RCC 7860 (cell line): ENCODE measurements around the gene RAB11FIP4.

ENCODE experiments used
- DNase-seq: peaks from one replicate; pipeline ENCODE4 v3.0.0-alpha.2; 2015; ENCODE audit warnings: low spot score
- FAIRE-seq: peaks from 2 replicates; lab custom pipeline; 2012; peaks lifted over from hg19 to GRCh38; lab: Jason Lieb, UNC

Gene RAB11FIP4

DNA sequence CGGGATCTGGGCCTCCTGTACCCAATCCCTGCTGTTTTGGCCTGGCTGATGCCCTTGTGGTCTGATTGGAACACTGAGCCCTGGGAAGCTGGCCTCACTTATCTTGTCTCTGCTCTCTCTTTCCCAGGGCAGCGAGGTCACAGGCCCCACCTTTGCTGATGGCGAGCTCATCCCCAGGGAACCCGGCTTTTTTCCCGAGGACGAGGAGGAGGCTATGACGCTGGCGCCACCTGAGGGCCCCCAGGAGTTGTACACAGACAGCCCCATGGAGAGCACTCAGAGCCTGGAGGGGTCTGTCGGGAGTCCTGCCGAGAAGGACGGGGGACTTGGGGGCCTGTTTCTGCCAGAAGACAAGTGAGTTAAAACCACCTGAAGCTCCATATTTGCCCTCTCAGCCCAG, 126.0 kb downstream of the RAB11FIP4 start:
- DNase-seq (no peak), FAIRE-seq (no peak)

GRCh38 chr17:31518478-31518877, 127.0 kb downstream of the RAB11FIP4 start:
- FAIRE-seq: no peak
- DNase-seq: no peak

GRCh38 chr17:31521632-31522283, 130.3 kb downstream of the RAB11FIP4 start:
- no peak for DNase-seq
- no peak for FAIRE-seq

GRCh38 chr17:31522284-31522931, 130.9 kb downstream of the RAB11FIP4 start:
- DNase-seq (no peak), FAIRE-seq (no peak)

- DNase-seq (no peak), FAIRE-seq (no peak)
Observed at GRCh38 chr17:31522987-31523495, 131.6 kb downstream of the RAB11FIP4 start.

DNA sequence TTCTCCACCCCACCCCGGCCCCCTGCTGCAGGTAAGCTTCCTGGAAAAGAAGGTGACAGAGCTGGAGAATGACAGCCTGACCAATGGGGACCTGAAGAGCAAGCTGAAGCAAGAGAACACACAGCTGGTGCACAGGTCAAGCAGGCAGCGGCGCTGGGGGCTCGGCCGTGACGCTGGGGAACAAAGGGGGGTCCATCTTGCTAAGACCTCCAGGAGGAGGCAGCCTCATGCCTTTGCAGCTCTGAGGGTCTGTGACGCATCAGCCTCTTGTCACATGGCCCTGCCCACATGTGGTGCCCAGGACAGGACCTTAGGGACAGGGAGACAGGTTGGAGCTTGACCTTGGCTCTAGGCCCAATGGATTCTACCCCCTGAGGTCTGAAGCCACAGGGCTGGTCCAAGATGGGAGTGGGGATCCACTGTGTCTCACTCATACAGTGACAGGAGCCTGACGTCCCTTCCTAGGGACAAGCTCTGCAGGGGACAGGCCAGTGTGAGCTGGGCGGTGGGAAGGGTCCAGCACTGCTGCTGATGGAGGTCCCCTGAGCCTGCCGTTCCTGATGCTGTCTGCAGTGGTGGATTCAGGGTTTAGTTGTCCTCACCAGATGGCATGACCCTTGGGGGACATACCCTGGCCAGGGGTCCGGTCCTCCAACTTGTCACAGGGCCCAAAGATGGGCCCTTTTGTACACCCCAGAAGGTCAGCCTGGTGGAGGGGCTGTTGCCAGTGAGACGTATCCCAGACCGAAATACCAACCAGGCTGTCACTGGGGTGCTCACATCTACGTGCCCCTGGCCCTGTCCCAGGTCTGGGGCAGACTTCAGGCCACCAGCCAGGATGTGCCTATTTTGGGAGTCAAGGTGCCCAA, 132.6 kb downstream of the RAB11FIP4 start:
- FAIRE-seq (no peak), DNase-seq (no peak)

GRCh38 chr17:31524926-31525800, 133.7 kb downstream of the RAB11FIP4 start:
- DNase-seq (peak; percentile 68), FAIRE-seq (peak; percentile 52)

DNA sequence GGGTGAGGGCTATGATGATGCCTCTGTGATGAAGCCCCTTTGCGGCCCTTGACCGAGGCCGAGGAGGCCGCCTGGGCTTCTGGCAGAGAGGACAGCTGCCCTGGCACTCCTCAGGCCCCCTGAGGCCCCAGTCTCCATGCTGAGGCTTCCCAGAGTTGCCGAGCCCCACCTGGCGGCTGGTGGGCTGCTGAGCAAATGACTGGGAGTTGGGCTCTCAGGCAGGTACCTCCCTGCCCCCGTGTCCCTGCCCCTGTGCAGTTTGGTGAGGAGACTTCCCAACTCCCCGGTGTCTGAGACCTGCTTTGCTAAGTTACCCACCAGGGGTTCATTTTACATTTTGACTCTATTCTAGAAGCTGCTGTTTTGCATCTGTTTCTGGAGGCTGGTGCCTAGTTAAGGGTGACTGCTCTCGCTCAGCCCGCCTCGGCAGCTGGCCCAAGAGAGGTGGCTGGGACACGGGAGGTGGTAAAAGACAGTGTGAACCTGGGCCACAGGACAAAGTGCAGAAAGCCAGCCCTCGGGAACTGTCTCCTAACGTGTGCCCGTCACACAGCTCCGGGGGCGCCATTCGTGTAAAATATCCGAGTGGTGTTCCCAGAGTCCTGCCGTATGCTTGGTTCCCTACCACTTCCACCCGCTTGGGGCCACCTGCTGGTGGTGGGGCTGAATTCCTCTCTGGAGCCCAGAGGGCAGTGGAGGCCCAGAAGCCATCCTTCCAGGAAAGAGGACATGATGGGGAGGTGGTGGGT, 134.5 kb downstream of the RAB11FIP4 start:
- FAIRE-seq: no peak

DNA sequence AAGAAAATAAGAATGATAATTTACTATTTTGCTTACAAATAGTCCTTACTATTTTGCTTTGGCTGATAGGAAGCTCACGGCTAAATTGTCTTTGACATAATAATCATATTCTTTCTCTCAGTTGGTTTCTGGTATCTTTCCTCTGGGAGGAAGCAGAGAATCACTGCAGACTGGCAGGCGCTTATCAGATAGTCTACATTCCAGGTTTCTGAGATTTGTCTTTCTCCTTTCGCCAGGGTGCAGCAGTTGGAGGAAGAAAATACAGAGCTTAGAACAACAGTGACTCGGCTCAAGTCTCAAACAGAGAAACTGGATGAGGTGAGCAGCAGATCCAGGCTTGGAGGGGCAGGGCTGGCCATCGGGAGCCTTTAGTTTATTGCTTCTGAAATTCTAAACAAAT, 136.1 kb downstream of the RAB11FIP4 start:
- FAIRE-seq: no peak

More for the DNA sequence above, 134.5 kb downstream of the RAB11FIP4 start:
- DNase-seq: peak; percentile 11

DNA sequence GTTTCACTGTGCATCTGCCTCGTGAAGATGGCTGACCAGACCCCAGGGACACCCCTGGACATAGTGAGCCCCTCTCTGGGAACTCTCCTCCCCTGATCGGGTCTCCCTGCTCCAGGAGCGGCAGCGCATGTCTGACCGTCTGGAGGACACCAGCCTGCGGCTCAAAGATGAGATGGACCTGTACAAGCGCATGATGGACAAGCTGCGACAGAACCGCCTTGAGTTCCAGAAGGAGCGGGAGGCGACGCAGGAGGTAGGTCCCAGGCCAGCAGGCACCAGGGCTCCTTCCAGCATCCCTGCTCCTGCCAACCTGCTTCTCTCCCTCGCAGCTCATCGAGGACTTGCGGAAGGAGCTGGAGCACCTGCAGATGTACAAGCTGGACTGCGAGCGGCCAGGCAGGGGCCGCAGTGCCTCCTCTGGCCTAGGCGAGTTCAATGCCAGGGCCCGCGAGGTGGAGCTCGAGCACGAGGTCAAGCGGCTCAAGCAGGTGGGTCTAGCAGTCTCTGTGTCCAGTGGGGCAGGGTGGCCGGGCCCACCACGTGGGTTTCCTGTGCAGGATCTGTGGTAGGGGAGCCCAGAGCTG, 136.9 kb downstream of the RAB11FIP4 start:
- no peak for FAIRE-seq
- no peak for DNase-seq

More for the DNA sequence above, 136.1 kb downstream of the RAB11FIP4 start:
- DNase-seq: no peak

GRCh38 chr17:31529841-31530251, 138.4 kb downstream of the RAB11FIP4 start:
- no peak for DNase-seq
- FAIRE-seq: no peak

GRCh38 chr17:31530391-31530985, 139.0 kb downstream of the RAB11FIP4 start:
- DNase-seq: no peak
- FAIRE-seq: no peak

GRCh38 chr17:31531336-31531980, 140.0 kb downstream of the RAB11FIP4 start:
- DNase-seq (no peak), FAIRE-seq (no peak)

DNA sequence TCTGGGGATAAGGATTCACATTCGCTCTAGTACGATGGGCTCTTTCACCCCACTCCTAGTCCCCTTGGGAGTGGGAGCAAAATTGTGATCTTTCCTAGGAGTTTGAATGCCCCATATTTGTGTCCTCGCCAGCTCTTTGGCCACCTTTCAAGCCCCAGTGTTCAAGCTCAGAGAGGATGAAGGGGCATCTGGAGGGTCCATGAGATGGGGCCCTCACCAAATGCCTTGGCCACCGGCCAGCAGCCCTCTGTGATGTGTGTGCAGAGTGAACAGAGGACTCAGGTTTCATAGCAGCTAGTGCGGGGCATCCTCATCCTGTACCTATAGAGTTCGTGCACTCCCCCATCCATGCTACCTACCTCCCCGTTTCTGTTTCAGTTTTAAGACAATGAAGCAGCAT, 140.6 kb downstream of the RAB11FIP4 start:
- DNase-seq (no peak), FAIRE-seq (no peak)

DNA sequence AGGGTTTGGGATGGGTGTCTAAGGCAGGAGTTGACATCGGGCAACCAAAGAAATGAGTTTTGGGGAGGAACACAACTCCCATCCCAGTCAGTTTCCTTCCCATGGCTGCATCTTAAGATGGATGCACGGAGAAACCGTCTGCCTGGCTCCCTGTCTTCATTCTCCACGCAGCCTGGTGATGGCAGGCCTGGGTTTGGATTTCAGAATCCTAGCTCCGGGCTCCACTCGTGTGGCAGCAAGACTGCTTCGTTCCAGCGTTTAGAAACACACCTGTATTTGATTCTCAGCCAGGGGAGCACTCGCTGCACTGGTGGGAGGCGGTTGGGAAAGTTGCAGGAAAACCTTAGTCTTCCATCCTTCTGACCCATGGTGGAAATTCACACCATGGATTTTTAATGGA, 141.1 kb downstream of the RAB11FIP4 start:
- DNase-seq (no peak), FAIRE-seq (no peak)

- FAIRE-seq: peak; percentile 44
- DNase-seq: peak; percentile 72
Observed at GRCh38 chr17:31533546-31534155, 142.2 kb downstream of the RAB11FIP4 start.

DNA sequence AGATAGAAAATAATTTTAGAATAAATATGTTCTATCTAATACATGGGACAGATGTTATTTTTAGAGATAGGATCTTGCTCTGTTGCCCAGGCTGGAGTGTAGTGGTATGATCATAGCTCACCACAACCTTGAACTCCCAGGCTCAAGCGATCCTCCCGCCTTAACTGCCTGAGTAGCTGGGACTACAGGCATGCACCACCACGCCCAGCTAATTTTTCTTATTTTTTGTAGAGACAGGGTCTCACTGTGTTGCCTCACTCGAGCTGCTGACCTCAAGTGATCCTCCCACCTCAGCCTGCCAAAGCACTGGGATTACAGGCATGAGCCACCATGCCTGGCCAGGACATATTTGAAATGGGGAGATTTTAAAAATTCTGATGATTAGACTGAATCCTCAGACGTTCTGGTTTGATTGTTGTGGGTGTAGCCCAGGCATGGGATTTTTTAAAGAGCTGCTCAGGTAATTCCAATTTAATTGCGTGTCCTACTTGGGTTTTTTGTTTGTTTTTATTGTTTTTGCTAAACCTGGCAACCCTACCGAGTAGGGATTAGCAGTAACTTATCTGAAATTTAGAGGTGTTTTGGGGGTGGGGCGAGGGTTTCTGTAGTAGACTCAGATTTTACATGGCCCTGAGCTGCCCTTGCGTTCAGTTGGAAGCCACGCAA, 142.9 kb downstream of the RAB11FIP4 start:
- FAIRE-seq: no peak
- DNase-seq: no peak

DNA sequence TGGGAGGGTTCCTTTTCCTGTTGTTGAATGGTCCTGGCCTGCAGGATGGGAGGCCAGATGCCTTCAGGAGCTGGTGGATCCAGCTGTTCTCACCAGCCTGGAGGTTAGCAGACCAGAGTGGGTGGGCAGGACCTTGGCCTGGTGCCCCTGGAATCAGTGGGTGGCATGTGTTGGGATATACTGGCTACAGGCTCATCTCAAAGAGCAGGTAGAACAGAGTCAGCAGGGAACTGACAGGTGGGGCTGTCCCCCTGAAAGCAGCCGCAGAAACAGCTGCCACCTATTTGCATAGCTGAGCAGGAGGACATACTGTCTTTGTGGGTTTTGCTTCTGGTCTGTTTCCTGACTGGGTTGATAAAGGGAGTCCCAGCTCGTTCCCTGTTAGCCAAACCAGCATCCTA, 144.1 kb downstream of the RAB11FIP4 start:
- DNase-seq (no peak), FAIRE-seq (no peak)
